ENCODE results near the gene GRB14. TPM values are rescaled to one million over a fixed set of nuclear protein-coding genes. Genes with fewer than 3 reads are reported as not detected.
"Not testable (repeated sequence)": the region's sequence is repeated elsewhere in the genome, so short reads cannot be mapped to it uniquely, and the experiment has no call there.

The GRB14 gene
- total RNA-seq, 1 donor from 2014 or later = not detected

DNA sequence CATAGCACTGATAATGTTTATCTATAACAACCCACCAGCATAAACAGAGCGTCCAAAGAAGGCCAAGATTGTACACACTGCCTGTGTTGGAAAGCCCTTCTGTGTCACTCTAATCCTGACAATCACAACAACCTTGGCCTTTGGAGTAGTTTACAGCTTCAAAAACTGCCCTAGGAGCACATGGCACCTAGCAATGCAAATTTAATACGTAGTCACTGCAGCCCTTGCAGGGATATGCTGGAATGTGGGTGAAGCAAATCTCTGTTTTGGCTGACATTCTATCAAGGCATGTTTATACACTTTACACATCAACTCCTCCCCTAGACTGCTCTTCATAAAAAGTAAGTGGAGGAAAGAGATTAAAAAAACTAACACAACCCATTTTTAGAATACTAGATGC is 66.8 kb downstream of the GRB14 start:
- no peaks in the 10 kb centered on the region for H3K27me3 Mint-ChIP-seq
- DNase-seq = no peak
- CTCF ChIA-PET = no interaction called here
- ATAC-seq (ENCODE audit: low read depth) = no peak
- no peaks in the 10 kb centered on the region for H3K4me1 Mint-ChIP-seq
- H3K9me3 Mint-ChIP-seq = peaks cover 3% of the 10 kb centered on the region
- H3K27ac Mint-ChIP-seq = no peak overlapping the region
- intact Hi-C loops (cut with micrococcal nuclease) = no loop called here
- TF ChIP-seq, protein P1, sequence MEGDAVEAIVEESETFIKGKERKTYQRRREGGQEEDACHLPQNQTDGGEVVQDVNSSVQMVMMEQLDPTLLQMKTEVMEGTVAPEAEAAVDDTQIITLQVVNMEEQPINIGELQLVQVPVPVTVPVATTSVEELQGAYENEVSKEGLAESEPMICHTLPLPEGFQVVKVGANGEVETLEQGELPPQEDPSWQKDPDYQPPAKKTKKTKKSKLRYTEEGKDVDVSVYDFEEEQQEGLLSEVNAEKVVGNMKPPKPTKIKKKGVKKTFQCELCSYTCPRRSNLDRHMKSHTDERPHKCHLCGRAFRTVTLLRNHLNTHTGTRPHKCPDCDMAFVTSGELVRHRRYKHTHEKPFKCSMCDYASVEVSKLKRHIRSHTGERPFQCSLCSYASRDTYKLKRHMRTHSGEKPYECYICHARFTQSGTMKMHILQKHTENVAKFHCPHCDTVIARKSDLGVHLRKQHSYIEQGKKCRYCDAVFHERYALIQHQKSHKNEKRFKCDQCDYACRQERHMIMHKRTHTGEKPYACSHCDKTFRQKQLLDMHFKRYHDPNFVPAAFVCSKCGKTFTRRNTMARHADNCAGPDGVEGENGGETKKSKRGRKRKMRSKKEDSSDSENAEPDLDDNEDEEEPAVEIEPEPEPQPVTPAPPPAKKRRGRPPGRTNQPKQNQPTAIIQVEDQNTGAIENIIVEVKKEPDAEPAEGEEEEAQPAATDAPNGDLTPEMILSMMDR (IDR thresholded peaks at IDR 0.05) = no peak
- no peak overlapping the region for H3K4me3 Mint-ChIP-seq
- POLR2A ChIA-PET = no interaction called here
- no peaks in the 10 kb centered on the region for H3K36me3 Mint-ChIP-seq (ENCODE audit: low read depth)

DNA sequence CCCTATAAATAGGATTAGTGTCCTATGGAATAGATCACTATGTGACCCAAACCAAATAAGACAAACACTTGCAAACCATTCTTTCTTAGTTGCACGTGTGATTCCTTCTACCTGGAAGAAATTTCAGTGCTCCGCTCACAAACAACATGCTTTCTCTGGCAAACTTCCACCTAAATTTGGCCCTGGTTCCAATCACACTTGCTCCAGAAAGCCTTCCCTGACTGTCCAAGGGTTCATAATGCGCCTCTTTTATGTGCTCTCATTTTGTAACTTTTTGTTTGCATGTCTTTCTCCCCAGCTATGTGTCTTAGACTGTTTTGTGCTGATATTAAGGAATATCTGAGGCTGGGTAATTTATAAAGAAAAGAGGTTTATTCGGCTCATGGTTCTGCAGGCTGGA is 69.8 kb downstream of the GRB14 start:
- Mint-ChIP-seq H3K27ac (no peak overlapping the region), H3K9me3 (peaks cover 8% of the 10 kb centered on the region), H3K36me3 (ENCODE audit: low read depth) (no peaks in the 10 kb centered on the region), H3K4me1 (no peaks in the 10 kb centered on the region), H3K4me3 (no peak overlapping the region), H3K27me3 (no peaks in the 10 kb centered on the region)
- ATAC-seq (ENCODE audit: low read depth) = no peak
- no peak for DNase-seq
- TF ChIP-seq, protein P1 (IDR thresholded peaks at IDR 0.05) = no peak
- ChIA-PET POLR2A (no interaction called here), CTCF (no interaction called here)
- intact Hi-C loops (cut with micrococcal nuclease) = no loop called here

DNA sequence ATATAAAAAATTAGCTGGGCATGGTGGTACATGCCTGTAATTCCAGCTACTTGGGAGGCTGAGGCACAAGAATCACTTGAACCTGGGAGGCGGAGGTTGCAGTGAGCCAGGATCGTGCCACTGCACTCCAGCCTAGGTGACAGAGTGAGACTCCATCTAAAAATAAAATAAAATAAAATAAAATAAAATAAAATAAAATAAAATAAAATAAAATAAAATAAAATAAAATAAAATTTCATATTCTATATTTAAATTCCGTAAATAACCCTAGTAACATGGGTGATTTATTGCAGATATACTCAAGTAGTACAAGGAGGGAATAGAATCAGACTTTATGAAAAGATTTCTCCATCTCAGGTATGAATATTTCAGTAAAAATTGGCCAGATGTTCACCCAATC is 71.6 kb downstream of the GRB14 start:
- H3K27ac Mint-ChIP-seq; H3K27me3 Mint-ChIP-seq; H3K36me3 Mint-ChIP-seq (ENCODE audit: low read depth); CTCF ChIA-PET; ATAC-seq (ENCODE audit: low read depth); H3K4me1 Mint-ChIP-seq; H3K4me3 Mint-ChIP-seq; intact Hi-C loops (cut with micrococcal nuclease); DNase-seq; POLR2A ChIA-PET: not testable (repeated sequence)
- H3K9me3 Mint-ChIP-seq = peaks cover 14% of the 10 kb centered on the region

DNA sequence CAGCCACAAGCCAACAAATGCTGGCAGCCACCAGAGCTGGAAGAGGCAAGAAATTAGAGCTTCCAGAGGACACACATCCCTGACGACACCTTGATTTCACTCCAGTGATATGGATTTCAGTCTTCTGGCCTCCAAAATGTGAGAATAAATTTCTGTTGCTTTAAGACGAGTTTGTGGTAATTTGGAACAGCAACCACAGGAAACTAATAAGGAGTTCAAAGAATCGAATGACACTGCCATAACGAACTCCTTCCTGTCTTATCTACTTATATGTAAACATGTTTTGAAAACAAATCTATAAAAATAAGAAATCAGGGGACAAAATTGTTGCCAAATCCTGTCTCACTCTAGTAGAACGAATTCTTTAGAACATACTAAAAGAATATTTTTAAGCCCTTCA is 75.8 kb downstream of the GRB14 start:
- no peak for ATAC-seq (ENCODE audit: low read depth)
- ChIA-PET POLR2A (no interaction called here), CTCF (interaction anchor here (1.3 kb wide), 1 partner anchor 12 kb away, joined by 3 read pairs; no protein-coding TSS in a partner anchor)

DNA sequence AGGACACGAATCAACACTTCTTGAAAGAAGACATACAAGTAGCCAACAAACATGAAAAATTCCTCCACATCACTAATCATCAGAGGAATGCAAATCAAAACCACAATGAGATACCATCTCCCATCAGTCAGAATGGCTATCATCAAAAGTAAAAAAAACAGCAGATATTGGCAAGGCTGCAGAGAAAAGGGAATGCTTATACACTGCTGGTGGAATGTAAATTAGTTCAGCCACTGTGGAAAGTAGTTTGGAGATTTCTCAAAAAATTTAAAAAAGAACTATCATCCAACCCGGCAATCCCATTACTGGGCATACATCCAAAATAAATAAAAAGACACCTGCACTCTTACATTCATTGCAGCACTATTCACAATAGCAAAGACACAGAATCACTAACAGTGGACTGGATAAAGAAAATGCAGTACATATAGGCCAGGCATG is 78.7 kb downstream of the GRB14 start:
- Mint-ChIP-seq H3K27me3 (peaks cover 2% of the 10 kb centered on the region), H3K4me1 (no peaks in the 10 kb centered on the region), H3K36me3 (ENCODE audit: low read depth) (no peaks in the 10 kb centered on the region), H3K27ac (no peak overlapping the region), H3K9me3 (peaks cover 8% of the 10 kb centered on the region), H3K4me3 (no peak overlapping the region)
- ChIA-PET CTCF (no interaction called here), POLR2A (no interaction called here)
- intact Hi-C loops (cut with micrococcal nuclease) = no loop called here
- DNase-seq (no peak), ATAC-seq (ENCODE audit: low read depth) (no peak)
- TF ChIP-seq, protein P1 (IDR thresholded peaks at IDR 0.05) = no peak

More for the DNA sequence above, 75.8 kb downstream of the GRB14 start:
- no peaks in the 10 kb centered on the region for H3K4me1 Mint-ChIP-seq
- TF ChIP-seq, protein P1 (IDR thresholded peaks at IDR 0.05) = no peak
- intact Hi-C loops (cut with micrococcal nuclease) = no loop called here
- peaks cover 11% of the 10 kb centered on the region for H3K9me3 Mint-ChIP-seq
- H3K4me3 Mint-ChIP-seq = no peak overlapping the region
- peaks cover 2% of the 10 kb centered on the region for H3K27me3 Mint-ChIP-seq
- H3K36me3 Mint-ChIP-seq (ENCODE audit: low read depth) = no peaks in the 10 kb centered on the region
- no peak for DNase-seq
- no peak overlapping the region for H3K27ac Mint-ChIP-seq

DNA sequence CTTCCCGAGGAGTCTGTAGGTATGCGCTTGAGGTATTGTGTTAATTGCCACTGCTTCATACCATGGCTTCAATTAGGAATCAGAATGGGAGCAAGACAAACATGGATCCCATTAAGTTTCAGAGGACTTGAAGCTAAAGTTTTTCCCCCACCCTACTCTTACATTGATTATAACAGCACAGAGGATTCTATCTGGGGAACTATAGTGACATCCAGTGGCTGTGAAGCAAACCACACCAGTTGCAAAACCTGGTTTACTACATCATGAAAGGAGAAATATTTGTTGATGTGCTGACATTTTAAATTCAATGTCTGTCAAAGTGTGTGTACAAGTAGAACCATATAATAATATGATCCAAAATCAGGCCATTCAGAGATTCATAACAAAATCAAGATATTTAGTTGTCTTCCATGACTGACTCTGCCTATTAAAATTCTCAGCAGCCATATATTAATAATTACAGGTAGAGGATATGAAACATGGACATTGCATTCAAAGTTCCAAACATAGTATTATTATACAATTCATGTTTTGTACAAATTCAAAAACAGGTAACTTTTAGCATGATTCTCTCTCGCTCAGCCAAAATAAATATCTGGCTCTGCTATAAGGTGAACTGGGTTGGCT is 82.9 kb downstream of the GRB14 start:
- Mint-ChIP-seq H3K27me3 (peaks cover 2% of the 10 kb centered on the region), H3K27ac (no peak overlapping the region), H3K9me3 (no peaks in the 10 kb centered on the region), H3K4me1 (no peaks in the 10 kb centered on the region), H3K36me3 (ENCODE audit: low read depth) (no peaks in the 10 kb centered on the region), H3K4me3 (no peak overlapping the region)
- intact Hi-C loops (cut with micrococcal nuclease) = loop anchor here (1.0 to 2.0 kb wide), 3 partner anchors 1192 to 1356 kb away; no protein-coding TSS in a partner anchor
- DNase-seq = no peak
- POLR2A ChIA-PET = no interaction called here
- ATAC-seq (ENCODE audit: low read depth) = no peak
- CTCF ChIA-PET = no interaction called here
- TF ChIP-seq, protein P1 (IDR thresholded peaks at IDR 0.05) = no peak
